GM13977 (cell line): Measurements from ENCODE around the gene ADCY3.

Experiments
- DNase-seq: peaks from one replicate; pipeline ENCODE4 v3.0.0; 2012; ENCODE audit warnings: low spot score
- CTCF ChIP-seq: IDR thresholded peaks from 2 replicates; pipeline ENCODE4 v1.5.1; 2012; ENCODE audit warnings: mild to moderate bottlenecking, control low read depth; ENCODE audit not compliant: insufficient read depth; ENCODE audit errors: extremely low read depth, missing control alignments
- in situ Hi-C: fragments of 300-500 bp; cut with MboI; formaldehyde crosslinking; loops from one replicate; pipeline ENCODE4 v1.12.0; 2022; ENCODE audit warnings: low sequenced_read_pairs, low pct_unique_long_range_greater_than_20kb, mixed read lengths, inconsistent platforms; ENCODE audit not compliant: unreplicated experiment

The ADCY3 gene

GRCh38 chr2:24820598-24821432, 99.2 kb downstream of the ADCY3 start:
- no peak for TF ChIP-seq CTCF
- no peak for DNase-seq
- in situ Hi-C loops: loop anchor here (10.0 kb wide), 1 partner anchor 406 kb away; no protein-coding TSS in a partner anchor

GRCh38 chr2:24820175-24820513, 99.9 kb downstream of the ADCY3 start:
- no peak for DNase-seq
- in situ Hi-C loops: loop anchor here (10.0 kb wide), 1 partner anchor 405 kb away; no protein-coding TSS in a partner anchor
- no peak for TF ChIP-seq CTCF

GRCh38 chr2:24819442-24820174, 100.4 kb downstream of the ADCY3 start:
- DNase-seq: no peak
- in situ Hi-C loops: loop anchor here (10.0 kb wide), 1 partner anchor 405 kb away; no protein-coding TSS in a partner anchor
- no peak for TF ChIP-seq CTCF

GRCh38 chr2:24818721-24819167, 101.3 kb downstream of the ADCY3 start:
- TF ChIP-seq CTCF: no peak
- in situ Hi-C loops: no loop called here
- DNase-seq: no peak

- no peak for DNase-seq
- TF ChIP-seq CTCF: no peak
- in situ Hi-C loops: no loop called here
These were observed 103.2 kb downstream of the ADCY3 start for GRCh38 chr2:24816884-24817283.

GRCh38 chr2:24816404-24816803, 103.6 kb downstream of the ADCY3 start:
- no peak for DNase-seq
- no peak for TF ChIP-seq CTCF
- in situ Hi-C loops: no loop called here
